Stimulated activated CD4-positive, alpha-beta T cell treated with anti-CD3 and anti-CD28 coated beads, Interleukin-4, amount 100 ng/mL, for 1 hour (primary cell): ENCODE data around the gene CHRNA10.

Experiments used
- DNase-seq: peaks from one replicate; pipeline ENCODE4 v3.0.0-alpha.2; 2020

The CHRNA10 gene, protein sequence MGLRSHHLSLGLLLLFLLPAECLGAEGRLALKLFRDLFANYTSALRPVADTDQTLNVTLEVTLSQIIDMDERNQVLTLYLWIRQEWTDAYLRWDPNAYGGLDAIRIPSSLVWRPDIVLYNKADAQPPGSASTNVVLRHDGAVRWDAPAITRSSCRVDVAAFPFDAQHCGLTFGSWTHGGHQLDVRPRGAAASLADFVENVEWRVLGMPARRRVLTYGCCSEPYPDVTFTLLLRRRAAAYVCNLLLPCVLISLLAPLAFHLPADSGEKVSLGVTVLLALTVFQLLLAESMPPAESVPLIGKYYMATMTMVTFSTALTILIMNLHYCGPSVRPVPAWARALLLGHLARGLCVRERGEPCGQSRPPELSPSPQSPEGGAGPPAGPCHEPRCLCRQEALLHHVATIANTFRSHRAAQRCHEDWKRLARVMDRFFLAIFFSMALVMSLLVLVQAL

DNA sequence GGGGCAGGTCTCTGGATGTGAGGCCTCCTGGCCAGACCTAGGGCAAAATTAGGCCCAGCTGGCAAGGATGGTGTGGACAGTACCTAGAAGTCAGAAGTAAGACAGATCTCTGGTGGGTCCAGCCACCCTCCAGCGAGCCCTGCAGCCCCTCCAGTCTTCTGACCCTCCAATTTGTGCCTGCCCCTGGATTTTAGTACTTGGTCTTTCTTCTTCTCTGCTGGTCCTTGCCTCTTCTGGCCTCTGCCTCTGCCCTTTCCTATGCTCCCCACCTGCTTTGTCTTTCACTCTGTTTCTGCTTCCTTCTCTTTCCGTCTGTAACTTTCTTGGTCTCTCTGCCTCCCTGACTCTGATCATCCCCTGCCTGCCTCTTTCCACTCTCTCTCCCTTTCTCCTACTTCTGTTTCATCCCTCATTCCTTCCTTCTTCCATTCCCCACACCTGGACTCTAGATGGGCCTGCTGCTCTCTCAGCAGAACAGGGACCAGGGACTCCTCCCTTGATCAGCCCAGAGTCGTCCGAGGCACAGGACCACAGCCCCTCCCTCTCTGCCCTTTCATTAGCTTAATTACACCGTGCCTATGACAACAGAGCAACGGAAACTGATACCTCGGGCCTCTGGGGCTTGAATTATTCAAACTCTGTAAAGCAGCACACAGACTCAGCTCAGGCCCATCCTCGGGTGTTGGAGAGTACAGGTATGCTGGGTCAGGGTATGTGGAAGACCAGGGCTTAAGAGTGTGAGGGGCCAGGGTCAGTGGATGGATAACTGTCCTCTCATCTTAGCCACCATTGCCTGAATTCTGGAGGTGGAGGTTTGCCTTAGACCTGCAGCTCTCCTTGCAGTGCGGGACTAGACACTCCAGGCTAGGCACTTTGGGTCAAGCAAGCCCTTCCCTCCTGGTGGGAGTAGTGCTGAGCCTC, at the start of gene CHRNA10:
CHRNA10 (minus strand) TSS at position 51 of the 921 bp plus-strand sequence. CDS start 72 bp downstream, outside the sequence.
- no peak for DNase-seq

DNA sequence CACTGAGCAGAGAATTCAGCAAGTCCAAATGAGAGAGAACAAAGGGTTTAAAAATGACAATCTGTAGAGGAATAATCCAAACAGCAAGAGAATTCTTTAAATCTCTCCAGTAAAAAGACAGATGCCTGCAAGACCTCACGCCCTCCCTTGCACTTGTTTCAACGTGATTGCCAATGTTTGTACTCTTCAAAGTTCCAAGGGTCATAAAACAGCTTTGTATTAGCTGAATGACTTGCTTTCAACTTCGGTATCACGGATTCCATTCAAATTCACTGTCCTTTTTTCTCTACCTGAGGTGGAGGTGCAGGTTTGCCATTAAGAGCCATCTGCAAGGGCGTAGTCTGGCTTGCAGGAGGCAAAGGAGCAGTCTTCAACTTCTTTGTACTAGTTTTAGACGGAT, 41.1 kb upstream of the CHRNA10 start:
- DNase-seq: no peak

DNA sequence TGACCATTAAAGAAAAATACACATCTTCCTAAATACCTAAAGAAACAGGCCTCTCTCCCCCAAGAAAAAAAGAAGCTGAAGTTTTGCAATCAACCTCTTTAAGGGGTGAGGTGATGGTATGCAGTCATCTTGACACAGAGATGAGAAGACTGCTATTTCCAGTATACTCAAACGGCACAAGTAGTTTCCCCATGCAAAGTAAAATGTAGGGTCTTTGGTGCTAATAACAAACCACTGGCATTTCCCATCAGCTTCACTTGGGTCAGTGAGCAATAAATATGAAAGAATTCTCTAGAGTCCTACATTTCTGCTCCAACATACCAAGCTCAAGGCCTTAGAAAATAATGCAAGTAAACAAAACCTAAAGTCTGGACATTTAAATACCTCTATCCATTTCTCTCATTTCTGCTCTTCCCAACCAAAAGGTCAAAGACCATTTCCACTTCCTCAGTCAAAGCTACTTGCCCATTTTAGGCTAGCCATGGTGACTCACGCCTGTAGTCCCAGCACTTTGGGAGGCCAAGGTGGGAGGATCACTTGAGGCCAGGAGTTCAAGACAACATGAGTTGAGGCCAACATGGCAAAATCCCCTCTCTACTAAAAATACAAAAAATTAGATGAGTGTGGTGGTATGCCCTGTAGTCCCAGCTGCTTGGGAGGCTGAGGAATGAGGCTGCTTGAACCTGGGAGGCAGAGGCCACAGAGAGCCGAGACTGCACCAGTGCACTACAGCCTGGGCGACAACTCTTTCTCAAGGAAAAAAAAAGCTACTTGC, 39.5 kb upstream of the CHRNA10 start:
- no peak for DNase-seq

DNA sequence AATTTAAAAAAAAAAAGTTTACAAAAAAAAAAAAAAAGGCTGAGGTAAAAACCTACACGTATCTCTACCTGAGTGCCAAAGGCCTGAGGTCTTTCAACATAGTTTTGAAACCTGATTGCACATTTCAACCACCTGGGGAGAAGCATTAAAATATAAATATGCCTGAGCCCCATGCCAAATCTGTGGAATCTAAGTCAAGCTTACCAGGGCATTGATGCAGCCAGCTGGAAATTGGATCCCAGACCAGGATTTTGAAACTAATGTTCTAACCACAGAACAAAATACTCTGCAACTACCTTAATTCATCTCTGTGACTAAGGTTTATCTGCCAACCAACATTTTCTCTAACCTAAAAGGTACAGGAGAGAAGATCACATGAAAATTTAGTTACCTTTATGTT, 38.8 kb upstream of the CHRNA10 start:
- no peak for DNase-seq

DNA sequence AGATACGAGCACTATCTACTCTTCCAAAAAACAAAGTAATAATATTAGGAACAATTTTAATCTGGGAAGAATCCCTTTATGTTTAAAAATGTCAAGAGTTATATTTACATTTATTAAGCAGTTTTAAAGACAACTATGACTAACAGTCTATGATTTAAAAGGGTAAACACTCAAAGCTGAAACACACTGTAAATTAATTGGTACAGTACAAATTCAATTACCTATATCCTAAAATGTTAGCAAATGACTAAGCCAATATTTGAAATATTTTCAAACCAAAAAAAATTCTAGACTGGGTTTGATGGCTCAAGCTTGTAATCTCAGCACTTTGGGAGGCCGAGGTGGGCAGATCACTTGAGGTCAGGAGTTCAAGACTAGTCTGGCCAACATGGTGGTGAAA, 36.0 kb upstream of the CHRNA10 start:
- DNase-seq: no peak

DNA sequence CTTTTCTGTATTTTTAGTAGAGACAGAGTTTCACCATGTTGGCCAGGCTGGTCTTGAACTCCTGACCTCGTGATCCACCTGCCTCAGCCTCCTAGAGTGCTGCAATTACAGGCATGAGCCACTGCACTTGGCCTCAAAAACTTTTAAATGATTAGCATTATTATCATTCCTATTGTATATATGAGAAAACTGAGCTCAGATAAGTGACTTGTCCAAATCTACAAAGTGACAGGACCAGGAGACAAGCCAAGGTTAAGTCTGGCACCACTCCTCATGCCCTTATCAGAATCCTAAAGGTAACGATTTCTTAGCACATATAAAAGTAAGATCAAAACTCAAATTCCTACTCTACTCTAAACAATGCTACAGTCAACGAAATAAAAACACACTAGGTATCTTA, 32.2 kb upstream of the CHRNA10 start:
- no peak for DNase-seq

DNA sequence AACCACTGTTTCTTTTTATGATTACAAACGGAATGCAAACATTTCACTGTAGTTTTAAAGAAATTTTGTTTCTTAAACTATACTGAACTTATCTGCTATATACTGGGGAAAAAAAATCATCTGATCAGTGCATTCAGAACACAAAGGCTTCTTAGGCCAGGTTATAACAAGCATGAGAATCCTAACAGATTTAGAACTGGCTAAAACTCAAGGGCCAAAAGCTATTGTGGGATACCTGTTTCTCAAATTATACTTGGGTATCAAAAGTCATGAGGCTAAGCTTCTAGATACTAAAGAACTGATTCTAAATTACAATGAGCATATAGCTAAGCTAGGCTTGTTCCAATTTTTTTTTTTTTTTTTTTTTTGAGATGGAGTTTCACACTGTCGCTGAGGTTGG, 29.7 kb upstream of the CHRNA10 start:
- DNase-seq: no peak

DNA sequence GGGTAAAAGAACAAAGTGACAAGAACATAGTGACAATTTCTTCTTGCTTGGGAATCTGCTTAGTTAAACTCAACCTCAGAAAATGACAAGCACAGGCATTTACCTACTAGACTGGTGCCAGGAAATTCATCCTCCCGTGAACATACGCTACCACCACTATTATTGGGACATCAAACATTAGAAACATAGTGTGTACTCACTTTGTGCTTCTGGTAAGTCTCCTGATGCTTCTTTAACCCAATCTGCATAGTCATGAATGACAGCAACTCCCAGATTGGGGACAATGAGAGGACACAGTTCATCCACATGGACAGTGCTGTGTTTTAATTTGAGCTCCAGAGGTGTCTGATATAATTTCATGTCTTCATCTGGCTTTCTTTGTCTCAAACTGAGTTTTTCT, 29.2 kb upstream of the CHRNA10 start:
- DNase-seq: no peak

DNA sequence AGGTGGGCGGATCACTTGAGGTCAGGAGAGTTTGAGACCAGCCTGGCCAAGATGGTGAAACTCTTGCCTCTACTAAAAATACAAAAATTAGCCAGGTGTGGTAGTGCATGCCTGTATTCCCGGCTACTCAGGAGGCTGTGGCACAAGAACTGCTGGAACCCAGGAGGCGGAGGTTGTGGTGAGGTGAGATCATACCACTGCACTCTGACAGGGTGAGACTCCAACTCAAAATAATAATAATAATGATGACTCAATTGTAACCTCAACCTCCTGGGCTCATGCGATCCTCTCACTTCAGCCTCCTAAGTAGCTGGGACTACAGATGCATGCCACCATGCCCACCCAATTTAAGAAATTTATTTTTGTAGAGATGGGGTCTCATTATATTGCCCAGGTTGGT, 15.6 kb upstream of the CHRNA10 start:
- DNase-seq: no peak

DNA sequence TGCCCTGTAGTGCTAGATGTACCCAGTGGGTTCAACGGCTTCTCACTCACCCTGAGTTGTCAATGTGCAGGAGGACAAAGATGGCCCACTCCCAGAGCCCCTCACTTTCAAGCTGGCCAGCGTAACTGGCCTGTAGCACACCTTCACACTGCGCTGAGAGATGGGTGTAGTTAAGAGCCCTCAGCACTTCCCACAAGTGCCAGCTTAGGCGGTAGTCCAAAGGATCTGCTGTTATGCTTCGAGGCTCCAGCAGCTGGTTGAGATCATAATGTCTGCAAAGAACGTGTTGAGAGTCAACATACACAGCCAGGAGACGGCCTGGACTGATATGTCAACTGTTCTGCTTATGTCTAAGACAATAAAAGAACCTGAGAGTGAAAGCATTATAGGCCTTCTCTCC, 14.7 kb upstream of the CHRNA10 start:
- DNase-seq: no peak

DNA sequence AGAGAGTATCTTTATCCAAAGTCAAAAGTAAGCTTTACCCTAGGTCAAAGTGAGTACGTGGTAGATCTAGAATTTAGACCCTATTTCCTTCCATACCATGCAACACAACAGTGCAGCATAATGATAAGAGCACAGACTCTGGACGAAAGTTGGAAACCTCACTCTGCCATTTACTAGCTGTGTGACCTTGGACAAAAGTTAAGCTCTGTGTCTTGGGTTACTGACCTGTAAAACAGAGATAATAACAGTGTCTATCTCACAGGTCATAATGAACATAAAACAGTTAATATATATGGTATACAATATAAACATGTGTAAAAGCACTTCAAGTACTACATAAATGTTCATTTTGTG, 13.6 kb upstream of the CHRNA10 start:
- DNase-seq: no peak

DNA sequence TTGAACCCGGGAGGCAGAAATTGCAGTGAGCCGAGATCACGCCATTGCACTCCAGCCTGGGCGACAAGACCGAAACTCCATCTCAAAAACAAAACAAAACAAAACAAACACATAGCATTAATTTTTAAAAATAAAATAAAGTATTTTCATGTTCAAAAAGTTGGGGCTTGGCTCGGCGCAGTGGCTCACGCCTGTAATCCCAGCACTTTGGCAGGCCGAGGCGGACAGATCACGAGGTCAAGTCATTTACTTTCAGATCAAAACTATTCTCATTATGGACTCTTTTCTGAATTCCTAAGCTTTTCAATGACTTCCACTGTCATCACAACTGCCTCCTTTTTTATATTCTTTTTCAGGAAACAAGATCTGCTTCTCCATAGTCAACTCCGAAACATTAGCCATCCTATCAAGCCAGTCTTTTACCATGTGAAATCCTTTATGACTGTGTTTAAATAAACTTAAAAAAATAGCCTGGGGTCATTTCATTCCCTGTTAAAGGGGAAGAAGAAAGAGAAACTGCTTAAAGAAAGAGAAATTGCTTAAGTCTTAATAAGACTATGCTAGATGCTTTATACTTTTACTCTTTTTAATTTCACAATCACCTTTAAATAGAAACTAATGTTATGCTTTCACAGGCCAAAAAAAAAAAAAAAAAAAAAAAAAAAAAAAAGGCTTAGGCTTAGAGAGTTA, 13.1 kb upstream of the CHRNA10 start:
- DNase-seq: no peak

DNA sequence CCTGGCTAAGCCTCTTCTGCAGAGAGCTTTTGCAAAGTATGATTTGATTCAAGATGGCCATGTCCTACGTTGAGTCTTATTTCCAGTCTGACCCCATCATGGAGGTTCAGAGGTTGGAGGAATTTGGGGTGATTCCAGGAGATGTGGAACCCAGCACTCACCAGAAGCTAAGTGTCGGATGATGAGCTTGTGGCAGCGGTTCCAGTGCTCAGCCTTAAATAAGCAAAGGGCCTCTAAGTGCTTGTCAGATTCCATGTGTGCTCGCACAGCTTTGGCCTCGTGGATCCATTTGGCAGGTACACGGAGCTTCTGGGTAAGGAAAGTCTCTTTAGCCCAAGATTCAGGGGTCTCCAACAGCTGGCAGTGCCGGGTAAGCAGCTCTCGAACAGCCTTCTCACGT, 11.9 kb upstream of the CHRNA10 start:
- DNase-seq: no peak

DNA sequence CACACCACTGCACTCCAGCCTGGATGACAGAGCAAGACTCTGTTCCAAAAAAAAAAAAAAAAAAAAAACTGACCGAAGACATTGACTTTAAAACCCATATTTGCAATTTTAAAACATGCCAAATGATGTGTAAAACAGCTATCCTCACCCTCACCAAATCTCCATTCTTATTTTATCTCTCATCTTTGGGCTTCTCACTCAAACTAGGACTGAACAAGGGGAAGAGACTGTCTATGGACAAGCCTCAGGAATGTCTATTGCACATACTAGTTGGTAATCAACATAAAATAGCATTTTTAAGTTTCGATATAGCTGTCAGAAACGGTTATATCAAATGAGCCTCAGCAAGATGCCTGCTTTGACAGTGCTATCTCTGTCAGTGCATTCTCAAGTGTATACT, 7.9 kb upstream of the CHRNA10 start:
- DNase-seq: no peak

DNA sequence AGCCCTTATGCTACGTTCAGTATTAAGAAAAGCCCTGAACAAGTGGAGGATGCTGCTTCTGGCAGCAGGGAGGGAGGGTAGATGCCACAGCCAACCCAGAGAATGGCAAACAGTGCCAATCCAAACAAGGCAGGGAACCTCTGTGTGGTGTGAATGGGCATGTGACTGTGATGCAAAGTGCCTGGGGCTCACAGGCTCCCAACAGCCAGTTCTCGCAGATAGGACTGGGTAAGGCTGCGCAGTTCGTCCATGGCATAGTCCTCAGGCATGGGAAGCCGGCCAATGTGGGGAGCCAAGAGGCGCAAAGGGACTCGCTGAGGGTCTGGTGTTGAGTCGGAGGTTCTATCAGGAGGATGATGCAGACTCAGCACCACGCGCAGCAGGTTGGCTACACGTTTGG, 4.8 kb upstream of the CHRNA10 start:
- no peak for DNase-seq

DNA sequence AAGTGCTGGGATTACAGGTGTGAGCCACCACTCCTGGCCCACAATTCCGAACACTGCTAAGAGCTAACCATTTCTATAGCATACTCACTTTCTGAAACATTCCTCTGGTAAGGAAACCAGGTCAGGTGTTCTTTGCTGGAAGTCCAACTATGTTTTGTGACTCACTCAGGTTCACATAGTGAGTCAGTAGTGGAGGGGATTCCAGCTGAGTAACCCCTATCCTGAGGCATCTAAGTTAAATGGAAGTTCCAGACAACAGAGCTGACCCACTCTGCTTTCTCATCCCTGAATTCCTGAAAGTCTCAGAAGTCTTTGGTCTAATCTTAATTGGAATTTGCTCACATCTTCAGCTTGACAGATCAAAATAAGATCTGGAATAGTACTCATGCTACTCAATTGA, 3.0 kb upstream of the CHRNA10 start:
- no peak for DNase-seq

DNA sequence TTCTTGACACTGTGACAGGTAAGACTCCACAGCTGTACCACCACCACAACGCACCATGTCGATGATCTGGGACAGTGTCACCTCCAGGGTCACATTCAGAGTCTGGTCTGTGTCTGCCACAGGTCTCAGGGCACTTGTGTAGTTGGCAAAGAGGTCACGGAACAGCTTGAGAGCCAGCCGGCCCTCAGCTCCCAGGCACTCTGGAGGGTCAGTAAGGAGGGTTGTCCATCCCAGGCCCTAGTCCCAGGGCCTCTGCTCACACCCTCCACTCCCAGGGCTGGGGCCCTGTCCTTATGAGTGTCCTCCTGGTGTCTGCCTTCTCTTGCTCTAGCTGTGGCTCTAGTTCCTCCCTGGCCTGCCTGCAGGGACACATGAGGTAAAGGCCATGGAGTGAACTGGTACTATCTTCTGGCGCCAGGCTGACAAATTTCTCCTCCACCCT, 1.4 kb downstream of the CHRNA10 start:
- no peak for DNase-seq

DNA sequence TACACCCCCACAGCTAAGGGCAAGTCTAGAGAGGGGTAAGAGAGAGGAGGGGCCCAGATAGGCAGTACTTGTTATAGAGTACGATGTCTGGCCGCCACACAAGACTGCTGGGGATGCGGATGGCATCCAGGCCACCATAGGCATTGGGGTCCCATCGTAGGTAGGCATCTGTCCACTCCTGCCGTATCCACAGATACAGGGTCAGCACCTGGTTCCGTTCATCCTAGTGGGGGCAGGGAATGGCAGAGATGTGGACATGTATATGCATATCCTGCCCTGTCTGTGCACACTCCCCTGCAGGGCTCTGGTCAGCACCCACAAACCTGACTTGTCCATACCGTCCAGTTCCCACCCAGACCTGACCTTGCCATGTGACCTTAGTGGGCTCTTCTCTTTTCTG, 2.1 kb downstream of the CHRNA10 start:
- DNase-seq: no peak

DNA sequence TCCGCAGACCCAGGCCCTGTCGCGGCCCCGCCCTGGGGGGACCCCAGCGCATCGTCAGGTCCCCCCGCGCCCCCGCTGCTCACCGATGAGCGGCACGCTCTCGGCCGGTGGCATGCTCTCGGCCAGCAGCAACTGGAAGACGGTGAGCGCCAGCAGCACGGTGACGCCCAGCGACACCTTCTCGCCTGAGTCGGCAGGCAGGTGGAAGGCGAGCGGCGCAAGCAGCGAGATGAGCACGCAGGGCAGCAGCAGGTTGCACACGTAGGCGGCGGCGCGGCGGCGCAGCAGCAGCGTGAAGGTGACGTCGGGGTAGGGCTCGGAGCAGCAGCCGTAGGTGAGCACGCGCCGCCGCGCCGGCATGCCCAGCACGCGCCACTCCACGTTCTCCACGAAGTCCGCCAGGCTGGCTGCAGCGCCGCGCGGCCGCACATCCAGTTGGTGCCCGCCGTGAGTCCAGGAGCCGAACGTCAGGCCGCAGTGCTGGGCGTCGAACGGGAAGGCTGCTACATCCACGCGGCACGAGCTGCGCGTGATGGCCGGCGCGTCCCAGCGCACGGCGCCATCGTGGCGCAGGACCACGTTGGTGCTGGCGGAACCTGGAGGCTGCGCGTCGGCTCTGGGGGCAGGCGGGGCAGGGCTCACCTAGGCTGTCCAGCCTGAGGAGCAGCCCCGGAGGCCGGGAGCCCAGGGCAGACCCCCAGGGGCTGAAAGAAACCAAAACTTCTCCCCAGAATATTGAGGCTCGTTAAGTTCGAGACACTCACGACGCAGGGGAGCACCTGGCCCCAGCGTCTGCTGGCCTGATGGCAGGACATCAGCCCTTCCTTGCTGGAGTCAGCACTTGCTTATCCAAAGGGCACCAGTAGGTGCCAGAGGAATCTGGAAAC, 3.8 kb downstream of the CHRNA10 start:
- no peak for DNase-seq

DNA sequence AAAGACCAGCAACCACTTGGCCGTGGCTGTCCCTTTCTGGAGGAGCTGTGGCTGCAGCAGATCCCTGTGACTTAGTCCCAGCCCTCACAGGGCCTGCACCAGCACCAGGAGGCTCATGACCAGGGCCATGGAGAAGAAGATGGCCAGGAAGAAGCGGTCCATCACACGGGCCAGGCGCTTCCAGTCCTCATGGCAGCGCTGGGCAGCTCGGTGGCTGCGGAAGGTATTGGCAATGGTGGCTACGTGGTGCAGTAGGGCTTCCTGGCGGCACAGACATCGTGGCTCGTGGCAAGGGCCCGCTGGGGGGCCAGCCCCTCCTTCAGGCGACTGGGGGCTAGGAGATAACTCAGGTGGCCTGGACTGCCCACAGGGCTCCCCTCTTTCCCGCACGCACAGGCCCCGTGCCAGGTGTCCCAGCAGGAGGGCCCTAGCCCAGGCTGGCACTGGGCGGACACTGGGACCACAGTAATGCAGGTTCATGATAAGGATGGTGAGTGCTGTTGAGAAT, 5.1 kb downstream of the CHRNA10 start:
- no peak for DNase-seq

DNA sequence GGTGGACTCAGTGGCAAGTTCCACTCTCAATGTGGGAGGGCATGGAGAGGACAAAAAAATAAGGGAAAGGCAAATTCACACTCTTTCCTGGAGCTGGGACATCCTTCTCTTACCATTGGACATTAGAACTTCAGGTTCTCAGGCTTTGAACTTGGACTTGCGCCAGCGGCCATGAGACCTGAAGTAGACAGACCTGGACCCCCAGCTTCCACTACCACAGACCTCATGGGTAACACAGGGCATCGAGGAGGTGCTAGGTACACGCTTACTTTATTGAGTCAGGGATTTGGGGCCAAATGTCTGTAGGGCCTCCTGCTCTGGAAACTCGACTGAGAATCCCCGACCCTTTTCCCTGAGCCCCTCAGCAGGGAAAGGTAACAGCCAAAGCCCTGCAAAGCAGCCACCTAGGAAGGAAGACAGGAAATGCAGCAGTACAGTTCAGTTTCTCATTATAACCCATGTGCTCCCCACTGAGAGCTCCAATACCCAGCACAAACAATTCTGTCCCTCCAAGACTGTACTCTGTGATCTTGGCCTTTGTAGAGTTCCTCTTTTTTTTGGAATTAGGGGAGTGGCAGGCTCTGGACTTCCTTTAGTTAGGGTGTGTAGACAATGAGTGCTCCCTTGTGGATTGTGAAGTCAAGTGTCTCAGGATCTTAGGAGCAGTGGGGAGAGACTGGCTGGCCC, 5.7 kb downstream of the CHRNA10 start:
- DNase-seq: no peak
